Measurements from ENCODE around the gene EIF5A. TPM values are rescaled to one million over a fixed set of nuclear protein-coding genes. Genes with fewer than 3 reads are reported as not detected.

Gene EIF5A
- total RNA-seq: 100 to 1,000 TPM; 367 to 917 TPM

GRCh38 chr17:7306911-7307685 lies at the start of gene EIF5A:
Gene EIF5A (plus strand): TSS chr17:7307628. CDS start chr17:7309636, 2,008 bp downstream.
- intact Hi-C loops (cut with DNase I): no loop called here
- TF ChIP-seq, protein P1, sequence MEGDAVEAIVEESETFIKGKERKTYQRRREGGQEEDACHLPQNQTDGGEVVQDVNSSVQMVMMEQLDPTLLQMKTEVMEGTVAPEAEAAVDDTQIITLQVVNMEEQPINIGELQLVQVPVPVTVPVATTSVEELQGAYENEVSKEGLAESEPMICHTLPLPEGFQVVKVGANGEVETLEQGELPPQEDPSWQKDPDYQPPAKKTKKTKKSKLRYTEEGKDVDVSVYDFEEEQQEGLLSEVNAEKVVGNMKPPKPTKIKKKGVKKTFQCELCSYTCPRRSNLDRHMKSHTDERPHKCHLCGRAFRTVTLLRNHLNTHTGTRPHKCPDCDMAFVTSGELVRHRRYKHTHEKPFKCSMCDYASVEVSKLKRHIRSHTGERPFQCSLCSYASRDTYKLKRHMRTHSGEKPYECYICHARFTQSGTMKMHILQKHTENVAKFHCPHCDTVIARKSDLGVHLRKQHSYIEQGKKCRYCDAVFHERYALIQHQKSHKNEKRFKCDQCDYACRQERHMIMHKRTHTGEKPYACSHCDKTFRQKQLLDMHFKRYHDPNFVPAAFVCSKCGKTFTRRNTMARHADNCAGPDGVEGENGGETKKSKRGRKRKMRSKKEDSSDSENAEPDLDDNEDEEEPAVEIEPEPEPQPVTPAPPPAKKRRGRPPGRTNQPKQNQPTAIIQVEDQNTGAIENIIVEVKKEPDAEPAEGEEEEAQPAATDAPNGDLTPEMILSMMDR (IDR thresholded peaks at IDR 0.05): no peak
- DNase-seq: peak; percentile 100
- Histone ChIP-seq H3K36me3 (peaks cover 12% of the 10 kb centered on the region), H3K9ac (ENCODE audit: low read depth in 2 of 2, low read length in 2 of 2) (peak within 1 kb of the TSS; percentile 79 to 98), H3K27ac (peak within 1 kb of the TSS; percentile 92), H3K9me3 (no peaks in the 10 kb centered on the region), H3K27me3 (no peaks in the 10 kb centered on the region), H3K4me3 (peak within 1 kb of the TSS; percentile 74), H3K4me1 (peaks cover 7% of the 10 kb centered on the region)

DNA sequence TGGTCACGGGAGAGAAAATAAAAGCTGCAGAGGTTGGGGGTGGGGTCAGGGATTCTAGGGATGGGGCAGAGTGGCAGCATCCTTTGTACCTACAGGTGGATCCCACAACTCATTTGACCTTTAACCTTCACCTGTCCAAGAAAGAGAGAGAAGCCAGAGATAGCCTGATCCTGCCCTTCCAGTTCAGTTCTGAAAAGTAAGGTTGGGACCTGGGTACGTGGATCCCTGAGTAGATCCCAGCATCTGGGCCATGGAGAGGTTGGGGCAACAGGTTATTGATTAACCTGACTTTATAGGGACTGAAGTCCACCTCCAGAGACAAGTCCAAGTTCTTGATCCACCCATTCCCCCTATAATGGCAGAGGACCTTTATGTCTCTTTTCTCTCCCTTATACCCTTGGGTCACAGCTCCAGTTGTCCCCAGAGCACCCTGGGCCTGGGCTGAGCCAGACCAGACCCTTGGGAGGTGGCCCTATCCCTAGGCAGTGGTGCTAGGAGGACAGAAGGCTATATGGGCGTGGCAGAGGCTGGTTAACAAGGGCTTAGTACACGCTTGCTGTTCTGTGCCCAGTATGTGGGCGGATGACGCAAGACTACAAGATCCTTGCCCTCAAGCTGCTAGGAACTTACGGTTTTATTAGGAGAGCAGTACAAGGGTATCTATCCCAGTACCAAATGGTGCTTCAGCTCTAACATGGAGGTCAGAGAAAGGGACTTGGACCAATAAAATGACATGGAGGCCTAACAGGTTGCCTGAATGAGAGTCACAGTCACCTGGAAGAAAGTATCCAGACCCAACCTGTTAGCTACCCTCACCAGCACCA lies 48.5 kb upstream of the EIF5A start:
- peak; percentile 86 for DNase-seq
- intact Hi-C loops (cut with DNase I): no loop called here
- Histone ChIP-seq H3K4me1 (no peaks in the 10 kb centered on the region), H3K27ac (peak overlapping the region; percentile 93), H3K4me3 (no peak overlapping the region), H3K9me3 (no peaks in the 10 kb centered on the region), H3K27me3 (no peaks in the 10 kb centered on the region), H3K9ac (ENCODE audit: low read depth in 2 of 2, low read length in 2 of 2) (peak overlapping the region; percentile 13 to 96), H3K36me3 (peaks cover 4% of the 10 kb centered on the region)
- TF ChIP-seq, protein P1 (IDR thresholded peaks at IDR 0.05): no peak

DNA sequence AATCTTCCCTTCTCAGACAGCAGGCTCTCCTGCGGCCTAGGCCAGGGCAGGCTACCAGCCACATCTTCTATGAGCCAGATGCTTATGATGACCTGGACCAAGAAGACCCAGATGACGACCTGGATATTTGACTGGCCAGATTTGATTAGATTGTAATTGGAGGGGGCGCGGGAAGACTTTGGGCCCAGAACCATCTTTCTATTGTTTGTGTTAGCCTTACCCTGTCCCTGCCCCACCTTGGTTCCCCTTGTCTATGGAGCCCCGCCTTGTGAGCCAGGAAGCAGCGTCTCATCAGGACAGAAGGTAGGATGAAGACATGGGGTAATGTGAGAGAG lies 47.9 kb upstream of the EIF5A start:
- intact Hi-C loops (cut with DNase I): no loop called here
- Histone ChIP-seq H3K36me3 (peaks cover 4% of the 10 kb centered on the region), H3K4me3 (peak overlapping the region; percentile 77), H3K27ac (peak overlapping the region; percentile 93), H3K27me3 (no peaks in the 10 kb centered on the region), H3K4me1 (no peaks in the 10 kb centered on the region), H3K9ac (ENCODE audit: low read depth in 2 of 2, low read length in 2 of 2) (peak overlapping the region; percentile 13 to 96), H3K9me3 (no peaks in the 10 kb centered on the region)
- TF ChIP-seq, protein P1 (IDR thresholded peaks at IDR 0.05): no peak
- no peak for DNase-seq

GRCh38 chr17:7260151-7260550 lies 47.3 kb upstream of the EIF5A start:
- Histone ChIP-seq H3K9me3 (no peaks in the 10 kb centered on the region), H3K4me1 (no peaks in the 10 kb centered on the region), H3K27ac (peak overlapping the region; percentile 93), H3K36me3 (no peaks in the 10 kb centered on the region), H3K9ac (ENCODE audit: low read depth in 2 of 2, low read length in 2 of 2) (peak overlapping the region; percentile 80 to 96), H3K27me3 (no peaks in the 10 kb centered on the region), H3K4me3 (peak overlapping the region; percentile 77)
- TF ChIP-seq, protein P1 (IDR thresholded peaks at IDR 0.05): no peak
- DNase-seq: no peak
- intact Hi-C loops (cut with DNase I): loop anchor here (5.0 kb wide), 1 partner anchor 37 kb away; no protein-coding TSS in a partner anchor

DNA sequence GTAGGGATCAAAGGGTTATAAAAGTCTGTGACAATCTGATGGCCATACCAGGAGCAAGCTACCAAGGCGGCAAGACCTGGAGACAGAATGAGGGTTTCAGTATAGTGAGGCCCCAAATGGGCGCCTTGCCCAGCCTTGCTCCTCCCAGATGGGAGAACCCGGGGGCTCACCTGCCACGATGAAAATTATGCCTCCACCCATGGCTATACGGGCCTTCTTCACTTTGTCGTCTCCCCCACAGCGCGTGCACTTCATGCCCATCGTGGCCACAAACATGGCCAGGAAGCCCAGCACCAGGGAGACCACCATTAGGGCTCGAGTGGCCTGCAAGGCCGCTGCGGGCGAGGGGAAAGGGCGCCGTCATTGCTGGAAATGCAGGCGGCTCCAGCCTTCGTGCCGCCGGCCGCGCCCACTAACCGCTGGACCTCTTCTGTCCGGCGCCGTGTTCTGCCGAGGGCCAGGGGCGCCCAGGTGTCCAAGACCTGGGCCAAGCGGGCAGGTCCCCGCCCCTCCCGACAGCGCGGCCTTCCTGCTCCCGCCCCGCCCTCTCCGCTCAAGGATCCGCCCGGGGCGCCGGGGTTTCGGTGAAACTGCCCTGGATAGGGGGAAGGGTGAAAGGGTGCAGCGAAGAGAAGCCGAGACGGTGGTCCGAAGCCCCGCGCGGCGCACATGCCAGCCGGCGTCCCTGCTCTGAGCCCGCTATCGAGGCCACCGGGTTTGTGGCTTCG lies 46.6 kb upstream of the EIF5A start:
- Histone ChIP-seq H3K4me1 (no peaks in the 10 kb centered on the region), H3K27me3 (no peaks in the 10 kb centered on the region), H3K9me3 (no peaks in the 10 kb centered on the region), H3K36me3 (no peaks in the 10 kb centered on the region), H3K4me3 (peak overlapping the region; percentile 77), H3K27ac (peak overlapping the region; percentile 93), H3K9ac (ENCODE audit: low read depth in 2 of 2, low read length in 2 of 2) (peak overlapping the region; percentile 80 to 96)
- intact Hi-C loops (cut with DNase I): loop anchor here (5.0 kb wide), 1 partner anchor 36 kb away; no protein-coding TSS in a partner anchor
- TF ChIP-seq, protein P1 (IDR thresholded peaks at IDR 0.05): no peak
- DNase-seq: peak; percentile 86

Data from colonic mucosa (tissue), 4 donors.